RWPE2 (cell line): ENCODE results near the gene OTUD5.

Experiments
- ATAC-seq: fragments of 200-7000 bp; cut with Tn5 transposase; 3 replicates; pipeline ENCODE4 v1.9.1; 2021; ENCODE audit warnings: low read depth
- DNase-seq: peaks from one replicate; pipeline ENCODE4 v3.0.0-alpha.2; 2020; ENCODE audit warnings: low spot score
- H3K27ac ChIP-seq: fragments of 450-650 bp; 2 replicates; pipeline ENCODE4 v1.5.1; 2017; ENCODE audit warnings: mild to moderate bottlenecking; ENCODE audit not compliant: poor library complexity, severe bottlenecking
- H3K27me3 ChIP-seq: fragments of 250-450 bp; sonication (Bioruptor Pico); 2 replicates; pipeline ENCODE4 v1.5.1; 2021; ENCODE audit warnings: mild to moderate bottlenecking, moderate library complexity; ENCODE audit not compliant: insufficient read depth, poor library complexity, severe bottlenecking
- H3K36me3 ChIP-seq: fragments of 250-450 bp; sonication (Bioruptor Pico); 2 replicates; pipeline ENCODE4 v1.5.1; 2020; ENCODE audit warnings: low read depth, mild to moderate bottlenecking, moderate library complexity
- H3K4me1 ChIP-seq: fragments of 250-450 bp; sonication (Bioruptor Pico); 2 replicates; pipeline ENCODE4 v1.5.1; 2021; ENCODE audit warnings: mild to moderate bottlenecking, moderate library complexity; ENCODE audit not compliant: insufficient read depth, poor library complexity, severe bottlenecking
- H3K4me3 ChIP-seq: fragments of 250-450 bp; sonication (Bioruptor Pico); 2 replicates; pipeline ENCODE4 v1.5.1; 2021; ENCODE audit warnings: mild to moderate bottlenecking, moderate library complexity; ENCODE audit not compliant: severe bottlenecking
- H3K9me3 ChIP-seq: fragments of 250-450 bp; sonication (Bioruptor Pico); 2 replicates; pipeline ENCODE4 v1.5.1; 2021; ENCODE audit warnings: mild to moderate bottlenecking, moderate library complexity; ENCODE audit not compliant: severe bottlenecking
- CTCF ChIP-seq: fragments of 450-650 bp; IDR thresholded peaks from one replicate; pipeline ENCODE4 v1.5.1; 2017; ENCODE audit warnings: mild to moderate bottlenecking, moderate library complexity; ENCODE audit not compliant: poor library complexity, severe bottlenecking

The OTUD5 gene

GRCh38 chrX:48975041-48975440, 17.6 kb upstream of the OTUD5 start:
- Histone ChIP-seq H3K4me3 (no peak overlapping the region), H3K9me3 (no peaks in the 10 kb centered on the region), H3K27me3 (no peaks in the 10 kb centered on the region), H3K4me1 (no peaks in the 10 kb centered on the region), H3K27ac (no peak overlapping the region), H3K36me3 (peaks cover 5% of the 10 kb centered on the region; the same call in 1 of the 2 replicates)
- no peak for ATAC-seq
- DNase-seq, result no peak
- no peak for TF ChIP-seq CTCF

- Histone ChIP-seq H3K4me3 (no peak overlapping the region), H3K4me1 (no peaks in the 10 kb centered on the region), H3K27ac (no peak overlapping the region), H3K36me3 (peaks cover under 1% of the 10 kb centered on the region; the same call in 1 of the 2 replicates), H3K27me3 (no peaks in the 10 kb centered on the region), H3K9me3 (no peaks in the 10 kb centered on the region)
- TF ChIP-seq CTCF, result no peak
- no peak for DNase-seq
- no peak for ATAC-seq
These were observed 17.2 kb upstream of the OTUD5 start for GRCh38 chrX:48974574-48974973.

- H3K36me3 ChIP-seq, result no peaks in the 10 kb centered on the region
These were observed 16.6 kb upstream of the OTUD5 start for GRCh38 chrX:48974033-48974432.

GRCh38 chrX:48972220-48973164, 15.1 kb upstream of the OTUD5 start:
- H3K27ac ChIP-seq, result no peak overlapping the region
- ATAC-seq (peak; percentile 50; the same call in 2 of the 3 replicates), DNase-seq (no peak)
- H3K4me1 ChIP-seq, result no peaks in the 10 kb centered on the region
- H3K36me3 ChIP-seq, result no peaks in the 10 kb centered on the region
- TF ChIP-seq CTCF, result peak; percentile 57
- no peaks in the 10 kb centered on the region for H3K9me3 ChIP-seq
- no peaks in the 10 kb centered on the region for H3K27me3 ChIP-seq
- peak overlapping the region; percentile 8 for H3K4me3 ChIP-seq

More at GRCh38 chrX:48974033-48974432, 16.6 kb upstream of the OTUD5 start:
- no peak overlapping the region for H3K4me3 ChIP-seq
- H3K4me1 ChIP-seq, result no peaks in the 10 kb centered on the region
- no peak overlapping the region for H3K27ac ChIP-seq
- DNase-seq (no peak), ATAC-seq (no peak)
- no peaks in the 10 kb centered on the region for H3K9me3 ChIP-seq
- no peaks in the 10 kb centered on the region for H3K27me3 ChIP-seq
- no peak for TF ChIP-seq CTCF
